Activated CD8-positive, alpha-beta T cell treated with anti-CD3 and anti-CD28 coated beads for 36 hours (primary cell): ENCODE data around the gene KRTAP4-1. TPM values are rescaled to one million over a fixed set of nuclear protein-coding genes. Genes with fewer than 3 reads are reported as not detected.
"Not testable (repeated sequence)": the region's sequence is repeated elsewhere in the genome, so short reads cannot be mapped to it uniquely, and the experiment has no call there.

Experiments used
- ATAC-seq: fragments of 200-7000 bp; cut with Tn5 transposase; one replicate; pipeline ENCODE4 v1.10.0; 2021; ENCODE audit warnings: mild to moderate bottlenecking, moderate library complexity
- CTCF ChIA-PET: fragments of 350-600 bp; sonication (Branson Sonifier 250); formaldehyde crosslinking; loops from one replicate; lab custom pipeline; 2021; ENCODE audit warnings: antibody characterized with exemption; lab: Charles Lee
- POLR2A ChIA-PET: fragments of 350-600 bp; sonication (Branson Sonifier 250); formaldehyde crosslinking; loops from one replicate; lab custom pipeline; 2021; ENCODE audit warnings: antibody characterized with exemption; lab: Charles Lee
- DNase-seq: peaks from one replicate; pipeline ENCODE4 v3.0.0-alpha.2; 2020
- H3K27ac Mint-ChIP-seq: one replicate; pipeline ENCODE4 v1.8.0; 2021; ENCODE audit warnings: mild to moderate bottlenecking, mixed read lengths
- H3K27me3 Mint-ChIP-seq: one replicate; pipeline ENCODE4 v1.8.0; 2021; ENCODE audit warnings: mixed read lengths
- H3K36me3 Mint-ChIP-seq: one replicate; pipeline ENCODE4 v1.8.0; 2021; ENCODE audit warnings: low read depth, mixed read lengths
- H3K4me1 Mint-ChIP-seq: one replicate; pipeline ENCODE4 v1.8.0; 2021; ENCODE audit warnings: low read depth, mixed read lengths
- H3K4me3 Mint-ChIP-seq: one replicate; pipeline ENCODE4 v1.8.0; 2021; ENCODE audit warnings: mild to moderate bottlenecking, moderate library complexity, mixed read lengths
- H3K9me3 Mint-ChIP-seq: one replicate; pipeline ENCODE4 v1.8.0; 2021; ENCODE audit warnings: mixed read lengths
- intact Hi-C: fragments of 100-400 bp; cut with micrococcal nuclease; formaldehyde crosslinking; loops from one replicate; pipeline ENCODE4 v1.10.0; 2022
- total RNA-seq, 2 experiments: library from RNA; stranded (reverse); gene quantifications; one replicate each; pipeline ENCODE4 v1.2.3, GENCODE V29; 2021
- TF ChIP-seq, protein P1 (sequence below): fragments of 200-600 bp; IDR thresholded peaks from one replicate; pipeline ENCODE4 v1.8.0; 2022; ENCODE audit warnings: antibody characterized with exemption, mild to moderate bottlenecking

The KRTAP4-1 gene
- total RNA-seq, 2 experiments from 2014 or later, result not detected

DNA sequence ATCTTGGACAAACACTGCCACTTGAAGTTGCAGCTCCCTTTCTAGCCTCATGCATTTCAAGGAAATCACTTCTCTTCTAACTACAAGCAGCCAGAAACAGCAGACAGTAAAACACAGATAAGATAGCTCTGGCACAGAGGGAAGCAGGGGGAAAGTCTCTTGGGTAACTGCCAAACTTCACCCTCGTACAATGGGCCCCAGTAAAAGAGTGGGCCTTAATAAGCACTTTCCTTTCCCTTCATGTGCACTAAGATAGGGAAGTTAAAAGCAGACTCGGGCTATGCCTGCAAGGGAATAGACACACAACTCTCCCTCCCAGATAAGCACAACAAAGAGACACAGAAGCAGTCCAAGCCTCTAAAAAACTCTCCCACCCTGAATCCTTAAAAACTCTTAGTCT, 30.9 kb downstream of the KRTAP4-1 start:
- intact Hi-C loops, result no loop called here
- TF ChIP-seq, protein P1, sequence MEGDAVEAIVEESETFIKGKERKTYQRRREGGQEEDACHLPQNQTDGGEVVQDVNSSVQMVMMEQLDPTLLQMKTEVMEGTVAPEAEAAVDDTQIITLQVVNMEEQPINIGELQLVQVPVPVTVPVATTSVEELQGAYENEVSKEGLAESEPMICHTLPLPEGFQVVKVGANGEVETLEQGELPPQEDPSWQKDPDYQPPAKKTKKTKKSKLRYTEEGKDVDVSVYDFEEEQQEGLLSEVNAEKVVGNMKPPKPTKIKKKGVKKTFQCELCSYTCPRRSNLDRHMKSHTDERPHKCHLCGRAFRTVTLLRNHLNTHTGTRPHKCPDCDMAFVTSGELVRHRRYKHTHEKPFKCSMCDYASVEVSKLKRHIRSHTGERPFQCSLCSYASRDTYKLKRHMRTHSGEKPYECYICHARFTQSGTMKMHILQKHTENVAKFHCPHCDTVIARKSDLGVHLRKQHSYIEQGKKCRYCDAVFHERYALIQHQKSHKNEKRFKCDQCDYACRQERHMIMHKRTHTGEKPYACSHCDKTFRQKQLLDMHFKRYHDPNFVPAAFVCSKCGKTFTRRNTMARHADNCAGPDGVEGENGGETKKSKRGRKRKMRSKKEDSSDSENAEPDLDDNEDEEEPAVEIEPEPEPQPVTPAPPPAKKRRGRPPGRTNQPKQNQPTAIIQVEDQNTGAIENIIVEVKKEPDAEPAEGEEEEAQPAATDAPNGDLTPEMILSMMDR, result no peak
- peaks cover 4% of the 10 kb centered on the region for H3K27me3 Mint-ChIP-seq
- ChIA-PET CTCF (no interaction called here), POLR2A (no interaction called here)
- no peaks in the 10 kb centered on the region for H3K36me3 Mint-ChIP-seq
- ATAC-seq (no peak), DNase-seq (no peak)
- no peaks in the 10 kb centered on the region for H3K4me1 Mint-ChIP-seq
- H3K4me3 Mint-ChIP-seq, result no peak overlapping the region
- no peak overlapping the region for H3K27ac Mint-ChIP-seq
- H3K9me3 Mint-ChIP-seq, result no peaks in the 10 kb centered on the region

GRCh38 chr17:41151525-41151924, 33.2 kb downstream of the KRTAP4-1 start:
- no peak overlapping the region for H3K27ac Mint-ChIP-seq
- TF ChIP-seq, protein P1, result no peak
- no peaks in the 10 kb centered on the region for H3K36me3 Mint-ChIP-seq
- no peaks in the 10 kb centered on the region for H3K4me1 Mint-ChIP-seq
- no peak for ATAC-seq
- intact Hi-C loops, result no loop called here
- POLR2A ChIA-PET, result no interaction called here
- CTCF ChIA-PET, result no interaction called here
- peaks cover 2% of the 10 kb centered on the region for H3K27me3 Mint-ChIP-seq
- no peak overlapping the region for H3K4me3 Mint-ChIP-seq
- DNase-seq, result no peak
- no peaks in the 10 kb centered on the region for H3K9me3 Mint-ChIP-seq

DNA sequence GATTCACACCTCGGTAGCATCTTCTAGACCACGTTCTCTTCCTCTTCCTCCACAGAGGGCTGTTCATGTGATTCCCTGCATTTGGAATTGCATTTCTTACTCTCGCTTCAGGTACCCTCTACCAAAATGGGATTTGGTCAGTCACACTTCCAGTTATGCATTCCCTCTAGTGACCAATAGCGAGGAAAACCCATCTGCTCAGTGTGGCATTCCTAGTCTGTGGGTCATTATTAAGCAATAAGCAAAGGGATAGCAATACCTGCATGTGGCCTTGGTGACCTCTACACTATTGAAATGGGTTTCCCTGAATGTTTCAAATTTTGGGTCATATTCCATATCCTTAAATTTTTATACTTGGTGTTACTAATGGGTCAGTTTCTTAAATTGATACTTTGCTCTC, 34.7 kb downstream of the KRTAP4-1 start:
- Mint-ChIP-seq H3K9me3 (no peaks in the 10 kb centered on the region), H3K4me1 (no peaks in the 10 kb centered on the region), H3K27ac (no peak overlapping the region), H3K36me3 (no peaks in the 10 kb centered on the region), H3K4me3 (no peak overlapping the region), H3K27me3 (peaks cover 2% of the 10 kb centered on the region)
- POLR2A ChIA-PET, result no interaction called here
- ATAC-seq, result no peak
- TF ChIP-seq, protein P1, result no peak
- intact Hi-C loops, result no loop called here
- CTCF ChIA-PET, result no interaction called here
- DNase-seq, result no peak

GRCh38 chr17:41149652-41149985, 35.1 kb downstream of the KRTAP4-1 start, which contains the start of gene KRTAP4-5:
Gene KRTAP4-5 (minus strand): TSS chr17:41149825. CDS start chr17:41149767, 58 bp downstream.
- ATAC-seq, result no peak
- H3K36me3 Mint-ChIP-seq, result no peaks in the 10 kb centered on the region

GRCh38 chr17:41148971-41149651, 35.6 kb downstream of the KRTAP4-1 start:
- H3K27ac Mint-ChIP-seq, H3K27me3 Mint-ChIP-seq, H3K9me3 Mint-ChIP-seq, H3K4me3 Mint-ChIP-seq, intact Hi-C loops, H3K4me1 Mint-ChIP-seq, CTCF ChIA-PET, ATAC-seq, POLR2A ChIA-PET, DNase-seq, H3K36me3 Mint-ChIP-seq: not testable (repeated sequence)

More at GRCh38 chr17:41149652-41149985, 35.1 kb downstream of the KRTAP4-1 start, which contains the start of gene KRTAP4-5:
- POLR2A ChIA-PET, result no interaction called here
- Mint-ChIP-seq H3K9me3 (no peaks in the 10 kb centered on the region), H3K27ac (no peak within 1 kb of the TSS), H3K4me3 (no peak within 1 kb of the TSS), H3K4me1 (no peaks in the 10 kb centered on the region), H3K27me3 (peaks cover 2% of the 10 kb centered on the region)
- DNase-seq, result no peak
- intact Hi-C loops, result no loop called here
- TF ChIP-seq, protein P1, result no peak
- CTCF ChIA-PET, result no interaction called here
